Gastroesophageal sphincter (tissue), 4 donors: ENCODE results near the gene SPEM2. TPM values are rescaled to one million over a fixed set of nuclear protein-coding genes. Genes with fewer than 3 reads are reported as not detected.

Source experiments
- ATAC-seq: fragments of 150-250 bp; one replicate; pipeline ENCODE4 v1.9.1; 2016; ENCODE audit warnings: mild to moderate bottlenecking, moderate library complexity
- H3K27ac ChIP-seq, 4 donors: fragments of 200-600 bp; sonication (generic) in 3 of 4; 1 replicate in 3 of 4; 2 replicates in 1 of 4; pipeline ENCODE4 v1.5.1; 2016 to 2019
- H3K27me3 ChIP-seq: fragments of 200-600 bp; sonication (generic); one replicate; pipeline ENCODE4 v1.5.1; 2019
- H3K36me3 ChIP-seq, 2 donors: fragments of 200-600 bp; sonication (generic); one replicate each; pipeline ENCODE4 v1.5.1; 2019; ENCODE audit warnings: control low read depth in 1 of 2
- H3K4me1 ChIP-seq, 3 donors: fragments of 200-600 bp; sonication (generic); 1 replicate in 2 of 3; 2 replicates in 1 of 3; pipeline ENCODE4 v1.5.1; 2016 to 2019; ENCODE audit warnings: control low read depth in 2 of 3
- H3K4me3 ChIP-seq, 2 donors: fragments of 200-600 bp; sonication (generic); one replicate each; pipeline ENCODE4 v1.5.1; 2019; ENCODE audit warnings: mild to moderate bottlenecking in 1 of 2, moderate library complexity in 1 of 2
- H3K9me3 ChIP-seq, 3 donors: fragments of 200-600 bp; sonication (generic); one replicate each; pipeline ENCODE4 v1.5.1; 2017 to 2019; ENCODE audit warnings: control low read depth in 2 of 3
- CTCF ChIP-seq, 4 experiments: fragments of 200-600 bp in 2 of 4; fragments of 450-650 bp in 2 of 4; sonication (generic) in 1 of 4; IDR thresholded peaks; one replicate each; pipeline ENCODE4 v1.5.1; 2017 to 2019; ENCODE audit warnings: antibody characterized with exemption in 4 of 4, mild to moderate bottlenecking in 2 of 4, moderate library complexity in 2 of 4
- EP300 ChIP-seq: sonication (generic); formaldehyde crosslinking; IDR thresholded peaks from one replicate; pipeline ENCODE4 v1.6.1; 2017; ENCODE audit warnings: antibody characterized with exemption, mild to moderate bottlenecking
- POLR2A ChIP-seq, 2 donors: fragments of 450-650 bp; IDR thresholded peaks; one replicate each; pipeline ENCODE4 v1.6.1; 2017; ENCODE audit warnings: antibody characterized with exemption in 2 of 2, mild to moderate bottlenecking in 2 of 2, moderate library complexity in 1 of 2
- POLR2AphosphoS5 ChIP-seq: sonication (generic); formaldehyde crosslinking; IDR thresholded peaks from one replicate; pipeline ENCODE4 v1.6.1; 2017; ENCODE audit warnings: antibody characterized with exemption
- WGBS, 2 donors: methylation state at CpG; one replicate each; pipeline ENCODE4 v1.1.5; 2018; ENCODE audit warnings: low coverage in 1 of 2; 5-methylcytosine and 5-hydroxymethylcytosine counted together
- total RNA-seq, 4 donors: library from RNA; depleted of rRNA; stranded (reverse); fragments of >200 nt; gene quantifications; one replicate each; pipeline ENCODE4 v1.1.0, GENCODE V29; 2016

Gene SPEM2
- total RNA-seq, 4 donors from 2014 or later, result not detected

GRCh38 chr17:7394452-7395191 lies 30.8 kb upstream of the SPEM2 start, which contains the start of gene PLSCR3:
PLSCR3 (minus strand) TSS chr17:7394525; CDS start chr17:7394110, 415 bp downstream.
- Histone ChIP-seq H3K27me3 (no peaks in the 10 kb centered on the region), H3K27ac (peak within 1 kb of the TSS; percentile 81 to 96 (median 92)), H3K9me3 (no peaks in the 10 kb centered on the region), H3K4me1 (peaks cover 2 to 35% (median 16%) of the 10 kb centered on the region in 3 donors), H3K4me3 (peak within 1 kb of the TSS; percentile 90), H3K36me3 (peaks cover 0 to 29% of the 10 kb centered on the region in 2 donors)
- peak in 3 of 4 experiments; percentile 40 to 61 (median 52) for TF ChIP-seq CTCF (IDR thresholded peaks at IDR 0.05)
- TF ChIP-seq POLR2AphosphoS5, result peak; percentile 74
- peak; percentile 85 to 92 for TF ChIP-seq POLR2A (IDR thresholded peaks at IDR 0.05)
- no peak for TF ChIP-seq EP300
- ATAC-seq, result peak; percentile 95
- WGBS, 2 donors, result no CpG with 5 or more reads among the region's 71 CpGs

- TF ChIP-seq POLR2AphosphoS5 (no peak), POLR2A (IDR thresholded peaks at IDR 0.05) (no peak), EP300 (no peak), CTCF (IDR thresholded peaks at IDR 0.05) (no peak)
- peaks cover 2 to 36% (median 16%) of the 10 kb centered on the region in 3 donors for H3K4me1 ChIP-seq
Observed at GRCh38 chr17:7396147-7396546, 29.3 kb upstream of the SPEM2 start.

GRCh38 chr17:7398612-7399011 lies 26.8 kb upstream of the SPEM2 start:
- no peak overlapping the region for H3K4me3 ChIP-seq
- peaks cover 4 to 47% (median 20%) of the 10 kb centered on the region in 3 donors for H3K4me1 ChIP-seq
- no peak for ATAC-seq
- H3K27ac ChIP-seq, result no peak overlapping the region
- TF ChIP-seq CTCF (IDR thresholded peaks at IDR 0.05) (no peak), EP300 (no peak), POLR2A (IDR thresholded peaks at IDR 0.05) (no peak), POLR2AphosphoS5 (no peak)
- no peaks in the 10 kb centered on the region for H3K36me3 ChIP-seq
- no peaks in the 10 kb centered on the region for H3K9me3 ChIP-seq
- WGBS, 2 donors, result 83 to 93% methylated on average over 2 of the region's 2 CpGs
- no peaks in the 10 kb centered on the region for H3K27me3 ChIP-seq

More at GRCh38 chr17:7396147-7396546, 29.3 kb upstream of the SPEM2 start:
- Histone ChIP-seq H3K4me3 (no peak overlapping the region), H3K27me3 (no peaks in the 10 kb centered on the region), H3K9me3 (no peaks in the 10 kb centered on the region), H3K36me3 (peaks cover 0 to 14% of the 10 kb centered on the region in 2 donors), H3K27ac (no peak overlapping the region)
- no peak for ATAC-seq
- WGBS, 2 donors, result 66 to 94% methylated on average over 2 to 4 of the region's 4 CpGs

GRCh38 chr17:7403043-7403726 lies 22.2 kb upstream of the SPEM2 start:
- Histone ChIP-seq H3K27ac (peak overlapping the region; percentile 91 to 95 (median 93)), H3K27me3 (no peaks in the 10 kb centered on the region), H3K4me1 (peaks cover 4 to 65% (median 24%) of the 10 kb centered on the region in 3 donors), H3K4me3 (peak overlapping the region; percentile 37 to 88), H3K36me3 (peaks cover 0 to 2% of the 10 kb centered on the region in 2 donors), H3K9me3 (no peaks in the 10 kb centered on the region)
- TF ChIP-seq POLR2A (IDR thresholded peaks at IDR 0.05) (no peak), POLR2AphosphoS5 (no peak), EP300 (no peak), CTCF (IDR thresholded peaks at IDR 0.05) (no peak)
- 18 to 35% methylated on average over 6 to 7 of the region's 16 CpGs for WGBS, 2 donors
- peak; percentile 4 for ATAC-seq
